Astrocyte of the spinal cord (primary cell): ENCODE results near the gene RAB3IL1.
A peak's percentile ranks its signal among the peaks of the same experiment; 100 is the strongest.

Source experiments
- DNase-seq: peaks from one replicate; pipeline ENCODE4 v3.0.0; 2011; ENCODE audit warnings: low read depth, low spot score
- H3K4me3 ChIP-seq: 2 replicates; pipeline ENCODE4 v1.5.1; 2011; ENCODE audit warnings: low read depth, mild to moderate bottlenecking, low read length, moderate library complexity
- CTCF ChIP-seq: IDR thresholded peaks from 2 replicates; pipeline ENCODE4 v1.5.1; 2012; ENCODE audit warnings: low read depth, mild to moderate bottlenecking, low read length, inconsistent platforms
- in situ Hi-C: cut with HindIII; loops from 2 replicates; pipeline ENCODE4 v1.10.0; 2017; ENCODE audit warnings: low sequenced_read_pairs

RAB3IL1 gene

GRCh38 chr11:61904539-61905048, 12.8 kb downstream of the RAB3IL1 start:
- in situ Hi-C loops = no loop called here
- TF ChIP-seq CTCF = no peak
- no peak overlapping the region for H3K4me3 ChIP-seq
- no peak for DNase-seq

DNA sequence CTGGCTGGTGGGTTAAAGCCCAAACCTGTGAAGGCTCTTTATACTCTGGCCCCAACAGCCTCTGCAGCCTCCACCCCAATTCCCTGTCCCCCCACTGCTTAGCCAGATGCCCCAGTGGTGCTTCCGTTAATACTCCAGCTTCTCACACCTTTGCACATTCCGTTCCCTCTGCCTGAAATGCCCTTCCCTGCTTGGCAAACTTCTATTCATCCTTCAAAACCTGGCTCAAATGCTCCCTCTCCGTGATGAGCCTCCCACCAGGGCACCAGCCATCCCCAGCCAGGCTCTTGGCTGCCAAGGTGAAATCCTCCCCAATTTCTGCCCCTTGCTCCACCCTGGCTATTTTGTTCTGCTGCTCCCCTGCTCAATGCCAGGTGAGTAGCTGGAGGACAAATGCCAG, 13.5 kb downstream of the RAB3IL1 start:
- TF ChIP-seq CTCF = no peak
- DNase-seq = no peak
- no peak overlapping the region for H3K4me3 ChIP-seq
- in situ Hi-C loops = no loop called here

- in situ Hi-C loops = no loop called here
- DNase-seq = no peak
- H3K4me3 ChIP-seq = no peak overlapping the region
- no peak for TF ChIP-seq CTCF
Measured at GRCh38 chr11:61902313-61902712, 15.1 kb downstream of the RAB3IL1 start.

DNA sequence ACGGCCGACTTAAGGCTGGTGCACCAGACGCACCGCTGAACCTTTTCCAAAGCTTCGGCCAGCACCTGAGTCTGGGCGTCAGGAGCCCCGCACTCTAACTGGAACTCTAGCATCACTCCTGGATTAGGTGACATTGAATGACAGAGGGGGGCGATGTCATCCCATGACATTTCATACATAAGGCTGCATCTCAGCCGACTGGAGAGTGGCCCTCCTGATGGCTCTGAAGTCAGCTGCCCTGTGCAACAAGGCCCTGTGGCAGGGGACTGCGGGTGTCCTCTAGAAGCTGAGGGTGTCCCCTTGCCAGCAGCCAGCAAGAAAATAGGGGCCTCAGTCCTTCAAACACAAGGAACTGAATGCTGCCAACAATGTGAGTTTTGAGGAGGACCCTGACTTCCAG, 16.0 kb downstream of the RAB3IL1 start:
- in situ Hi-C loops = no loop called here
- no peak for TF ChIP-seq CTCF
- no peak overlapping the region for H3K4me3 ChIP-seq
- DNase-seq = no peak

- in situ Hi-C loops = no loop called here
- no peak overlapping the region for H3K4me3 ChIP-seq
- DNase-seq = no peak
- TF ChIP-seq CTCF = no peak
Measured at GRCh38 chr11:61900251-61900650, 17.1 kb downstream of the RAB3IL1 start.

DNA sequence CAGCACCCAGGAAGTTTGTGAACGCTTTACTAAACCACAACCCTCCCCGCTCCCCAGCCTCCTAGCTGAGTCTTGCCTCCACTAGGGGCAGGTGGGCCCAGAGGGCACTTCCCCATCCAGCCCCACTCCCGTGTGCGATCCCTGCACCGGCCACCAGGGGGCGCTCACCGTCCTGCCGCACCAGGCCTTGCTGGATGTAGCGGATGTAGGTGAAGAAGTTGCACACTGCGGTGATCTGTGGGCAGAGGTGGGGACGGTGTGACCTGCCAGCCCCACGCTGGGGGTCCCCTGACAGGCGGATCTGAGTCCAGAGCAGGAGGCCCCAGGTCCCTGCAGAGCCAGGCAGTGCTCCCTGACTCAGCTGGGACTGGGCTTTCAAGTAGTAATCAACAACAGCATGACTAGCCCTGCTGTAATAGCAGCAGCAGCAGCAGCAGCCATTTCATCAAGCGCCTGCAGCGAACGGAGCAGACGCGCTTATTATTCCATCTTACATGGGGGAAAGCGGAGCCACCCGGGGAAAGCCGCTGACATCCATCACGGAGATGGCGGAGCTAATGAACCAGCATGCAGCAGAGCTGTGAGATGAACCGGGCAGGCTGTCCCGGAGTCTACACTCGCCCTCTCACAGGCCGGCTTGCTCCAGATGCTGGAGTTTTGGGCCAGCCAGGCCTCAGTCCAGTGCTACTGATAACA, 18.1 kb downstream of the RAB3IL1 start:
- in situ Hi-C loops = no loop called here
- no peak overlapping the region for H3K4me3 ChIP-seq
- TF ChIP-seq CTCF = peak; percentile 100
- DNase-seq = peak; percentile 74
